ENCODE results near the gene MELTF. TPM values are rescaled to one million over a fixed set of nuclear protein-coding genes. Genes with fewer than 3 reads are reported as not detected.
A peak's percentile ranks its signal among the peaks of the same experiment; 100 is the strongest.

MELTF gene
- total RNA-seq, 4 donors from 2014 or later = 17.3 to 143 (median 50.7) TPM

- H3K4me1 ChIP-seq = peaks cover 0 to 32% (median 4%) of the 10 kb centered on the region in 4 donors
- TF ChIP-seq POLR2A (IDR thresholded peaks at IDR 0.05) = no peak
- TF ChIP-seq CTCF (IDR thresholded peaks at IDR 0.05) = no peak
- DNase-seq = peak in 1 of 3 donors; percentile 23
- H3K27me3 ChIP-seq = no peaks in the 10 kb centered on the region
- H3K36me3 ChIP-seq = peaks cover 0 to 25% (median 0%) of the 10 kb centered on the region in 3 donors
- H3K9me3 ChIP-seq = no peaks in the 10 kb centered on the region
- peak overlapping the region in 1 of 4 donors; percentile 42 for H3K27ac ChIP-seq
- H3K4me3 ChIP-seq = no peak overlapping the region
These were observed 66.0 kb downstream of the MELTF start for GRCh38 chr3:196963631-196963953.

- no peak for TF ChIP-seq POLR2A (IDR thresholded peaks at IDR 0.05)
- no peak for TF ChIP-seq CTCF (IDR thresholded peaks at IDR 0.05)
- peak in 1 of 3 donors; percentile 28 for DNase-seq
- H3K36me3 ChIP-seq = peaks cover 0 to 25% (median 0%) of the 10 kb centered on the region in 3 donors
- H3K9me3 ChIP-seq = no peaks in the 10 kb centered on the region
- peak overlapping the region in 2 of 4 donors; percentile 70 to 73 for H3K27ac ChIP-seq
- H3K4me1 ChIP-seq = peaks cover 0 to 30% (median 1%) of the 10 kb centered on the region in 4 donors
- no peak overlapping the region for H3K4me3 ChIP-seq
- no peaks in the 10 kb centered on the region for H3K27me3 ChIP-seq
These were observed 66.5 kb downstream of the MELTF start for GRCh38 chr3:196962930-196963630.

- Histone ChIP-seq H3K27me3 (no peaks in the 10 kb centered on the region), H3K27ac (peak overlapping the region in 2 of 4 donors; percentile 70 to 73), H3K4me1 (peaks cover 0 to 22% (median 0%) of the 10 kb centered on the region in 4 donors), H3K36me3 (peaks cover 0 to 25% (median 0%) of the 10 kb centered on the region in 3 donors), H3K4me3 (no peak overlapping the region), H3K9me3 (no peaks in the 10 kb centered on the region)
- TF ChIP-seq POLR2A (IDR thresholded peaks at IDR 0.05) (no peak), CTCF (IDR thresholded peaks at IDR 0.05) (no peak)
- DNase-seq = peak in 1 of 3 donors; percentile 42
These were observed 67.3 kb downstream of the MELTF start for GRCh38 chr3:196962108-196962929.

- TF ChIP-seq CTCF (IDR thresholded peaks at IDR 0.05) (no peak), POLR2A (IDR thresholded peaks at IDR 0.05) (no peak)
- no peaks in the 10 kb centered on the region for H3K4me1 ChIP-seq
- no peaks in the 10 kb centered on the region for H3K9me3 ChIP-seq
- DNase-seq = no peak
- H3K27me3 ChIP-seq = no peaks in the 10 kb centered on the region
- H3K36me3 ChIP-seq = peaks cover 0 to 5% (median 0%) of the 10 kb centered on the region in 3 donors
- H3K4me3 ChIP-seq = no peak overlapping the region
- H3K27ac ChIP-seq = no peak overlapping the region
These were observed 74.8 kb downstream of the MELTF start for GRCh38 chr3:196954832-196955231.

Other genes with a start within 250 kb of the MELTF start
- 10 to 100 TPM; 29.6 to 75.1 (median 36.9) TPM for gene SENP5, start 161.9 kb downstream of the MELTF start, total RNA-seq
- 10 to 100 TPM; 21.7 to 61.1 (median 31.8) TPM for gene NCBP2, start 87.3 kb downstream of the MELTF start, total RNA-seq
- gene PIGZ, start 61.0 kb downstream of the MELTF start, total RNA-seq = 100 to 1,000 TPM in 1 of 4 donors, 10 to 100 TPM in 2, 1 to 10 TPM in 1; 5.0 to 212 (median 44.5) TPM

Data from Peyer's patch (tissue), 4 donors.